Measurements from ENCODE around the gene PPP1R3G.

- TF ChIP-seq NPAS2 (CRISPR knock-in tag; IDR thresholded peaks at IDR 0.05; ENCODE audit: borderline replicate concordance) (no peak), CTCF (IDR thresholded peaks at IDR 0.05) (no peak), HDAC2 (IDR thresholded peaks at IDR 0.05) (no peak), EHMT2 (IDR thresholded peaks at IDR 0.05; ENCODE audit: low read depth) (no peak), RAD21 (conservative IDR thresholded peaks at IDR 0.05 in 1 of 2, IDR thresholded peaks at IDR 0.05 in 1 of 2) (no peak), POLR2A (IDR thresholded peaks at IDR 0.05; ENCODE audit: low read length) (no peak), FOSL2 (IDR thresholded peaks at IDR 0.05) (no peak), FOSL2 (CRISPR knock-in tag; IDR thresholded peaks at IDR 0.05) (no peak), JUN (IDR thresholded peaks at IDR 0.05) (no peak), USF2 (IDR thresholded peaks at IDR 0.05) (no peak), MYC (IDR thresholded peaks at IDR 0.05; ENCODE audit: borderline replicate concordance, low read length) (no peak), RNF2 (IDR thresholded peaks at IDR 0.05; ENCODE audit: borderline replicate concordance, low read depth) (no peak), BHLHE40 (IDR thresholded peaks at IDR 0.05; ENCODE audit: low read depth, low read length) (no peak), REST (IDR thresholded peaks at IDR 0.05) (no peak)
These were observed 11.1 kb upstream of the PPP1R3G start for GRCh38 chr6:5073992-5074391.
